Stimulated activated CD8-positive, alpha-beta memory T cell treated with anti-CD3 and anti-CD28 coated beads, Interleukin-15, amount 100 ng/mL, for 24 hours (primary cell): Measurements from ENCODE around the gene ALMS1.
"Not testable (repeated sequence)": the region's sequence is repeated elsewhere in the genome, so short reads cannot be mapped to it uniquely, and the experiment has no call there.

Source experiments
- DNase-seq: peaks from one replicate; pipeline ENCODE4 v3.0.0-alpha.2; 2020; ENCODE audit warnings: low read depth

The ALMS1 gene

GRCh38 chr2:73516033-73516432 is 130.4 kb downstream of the ALMS1 start:
- DNase-seq: no peak

DNA sequence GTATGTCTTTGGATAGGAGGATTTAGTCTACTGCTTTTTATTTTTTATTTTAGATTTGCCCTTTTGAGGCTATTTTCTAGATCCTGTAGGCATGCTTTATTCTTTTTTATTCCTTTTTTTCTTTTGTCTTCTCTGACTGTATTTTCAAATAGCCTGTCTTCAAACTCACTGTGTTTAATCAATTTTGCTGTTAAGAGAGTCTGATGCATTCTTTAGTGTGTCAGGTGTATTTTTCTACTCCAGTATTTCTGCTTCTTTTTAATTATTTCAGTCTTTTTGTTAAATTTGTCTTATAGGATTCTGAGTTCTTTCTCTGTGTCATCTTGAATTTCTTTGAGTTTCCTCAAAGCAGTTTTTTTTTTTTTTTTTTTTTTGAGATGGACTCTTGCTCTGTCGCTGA is 143.1 kb downstream of the ALMS1 start:
- no peak for DNase-seq

DNA sequence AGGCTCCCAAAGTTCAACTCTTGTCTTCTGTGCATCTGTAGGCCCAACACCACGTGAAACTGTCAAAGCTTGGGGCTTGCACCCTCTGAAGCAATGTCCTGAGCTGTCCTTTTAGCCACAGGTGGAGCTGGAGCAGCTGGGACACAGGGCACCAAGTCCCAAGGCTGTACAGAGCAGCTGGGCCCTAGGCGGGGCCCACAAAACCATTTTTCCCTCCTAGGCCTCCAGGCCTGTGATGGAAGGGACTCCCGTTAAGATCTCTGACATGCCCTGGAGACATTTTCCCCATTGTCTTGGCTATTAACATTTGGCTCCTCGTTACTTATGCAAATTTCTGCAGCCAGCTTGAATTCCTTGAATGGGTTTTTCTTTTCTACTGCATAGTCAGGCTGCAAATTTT is 145.1 kb downstream of the ALMS1 start:
- not testable (repeated sequence) for DNase-seq

DNA sequence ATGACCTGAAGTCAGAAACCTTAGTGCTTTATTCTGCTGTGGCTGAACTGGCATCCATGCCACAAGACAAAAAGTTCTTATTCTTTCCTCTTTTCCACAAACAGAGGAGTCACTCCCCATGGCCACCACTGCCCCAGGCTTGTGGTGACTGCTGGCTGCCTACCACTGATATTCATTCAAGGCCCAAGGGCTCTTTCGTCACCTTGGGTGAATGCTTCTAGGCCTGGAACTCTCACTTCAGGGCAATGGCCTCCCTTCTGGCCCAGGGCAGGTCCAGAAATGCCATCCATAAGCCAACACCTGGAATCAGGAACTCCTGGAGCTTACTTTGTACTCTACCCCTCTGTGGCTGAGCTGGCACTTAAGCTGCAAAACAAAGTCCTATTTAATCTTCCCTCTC is 146.7 kb downstream of the ALMS1 start:
- DNase-seq: no peak

- DNase-seq: no peak
These were observed 150.7 kb downstream of the ALMS1 start for GRCh38 chr2:73536133-73536840.

DNA sequence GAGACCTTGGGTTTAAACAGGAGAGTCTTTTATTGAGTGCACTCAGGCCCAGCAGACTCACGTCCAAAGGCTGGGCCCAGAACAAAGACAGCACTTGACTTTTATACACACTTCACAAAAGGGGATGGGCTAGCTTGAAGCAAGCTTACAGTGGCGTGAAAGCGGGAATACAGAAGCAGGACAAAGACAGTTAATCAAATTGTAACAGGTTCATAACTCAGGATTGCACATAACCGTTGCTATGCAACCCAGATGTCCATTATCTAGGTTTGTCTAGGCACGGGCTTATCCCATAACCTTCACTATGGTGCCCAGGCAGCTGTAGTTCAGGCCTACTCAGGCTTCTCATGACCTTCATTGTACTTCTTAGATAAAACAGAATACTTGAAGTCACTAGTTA is 175.2 kb downstream of the ALMS1 start:
- DNase-seq: not testable (repeated sequence)

DNA sequence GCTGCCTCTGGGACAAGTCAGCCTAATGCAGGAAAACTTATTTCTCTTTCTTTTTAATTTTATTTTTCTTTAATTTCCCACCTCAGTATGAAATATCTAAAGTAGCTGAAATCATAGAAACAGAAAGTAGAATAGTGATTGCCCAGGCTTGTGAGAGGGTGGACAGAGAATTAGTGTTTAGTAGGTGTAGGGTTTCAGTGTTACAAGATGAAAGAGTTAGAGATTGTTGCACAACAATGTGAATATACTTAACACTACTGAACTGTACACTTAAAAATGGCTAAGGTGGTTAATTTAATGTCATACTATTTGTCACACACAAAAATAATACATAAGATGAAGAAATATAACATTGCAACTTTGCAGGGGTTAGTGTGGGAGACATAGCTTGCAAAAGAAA is 175.8 kb downstream of the ALMS1 start:
- no peak for DNase-seq

GRCh38 chr2:73564986-73565385 is 179.3 kb downstream of the ALMS1 start:
- no peak for DNase-seq

DNA sequence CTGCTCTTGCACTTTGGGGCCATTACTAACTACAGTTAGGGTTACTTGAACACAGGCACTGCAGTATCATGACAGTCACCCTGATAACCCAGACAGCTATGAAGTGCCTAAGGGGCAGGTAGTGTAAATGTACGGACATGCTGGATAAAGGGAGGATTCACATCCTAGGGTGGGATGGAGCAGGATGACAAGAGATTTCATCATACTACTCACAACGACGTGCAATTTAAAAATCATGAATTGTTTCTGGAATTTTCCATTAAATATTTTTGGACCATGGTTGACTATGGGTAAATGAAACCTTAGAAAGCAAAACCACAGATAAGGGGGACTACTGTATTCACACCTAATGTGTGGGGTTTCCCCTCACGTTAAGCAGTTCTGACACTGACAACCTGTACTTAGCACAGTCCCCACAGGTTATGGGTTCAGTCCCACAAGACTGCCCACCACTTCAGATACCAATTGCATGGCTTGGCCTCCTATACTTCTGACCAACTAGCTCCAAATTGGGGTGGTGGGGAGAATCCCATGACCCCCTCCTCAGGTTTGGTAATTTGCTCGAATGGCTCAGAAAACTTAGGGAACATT is 180.7 kb downstream of the ALMS1 start:
- DNase-seq: no peak

GRCh38 chr2:73575261-73575660 is 189.6 kb downstream of the ALMS1 start:
- DNase-seq: no peak

- no peak for DNase-seq
These were observed 196.7 kb downstream of the ALMS1 start for GRCh38 chr2:73582364-73582763.

GRCh38 chr2:73588177-73588576 is 202.5 kb downstream of the ALMS1 start:
- DNase-seq: no peak

GRCh38 chr2:73593680-73594079 is 208.0 kb downstream of the ALMS1 start:
- no peak for DNase-seq

DNA sequence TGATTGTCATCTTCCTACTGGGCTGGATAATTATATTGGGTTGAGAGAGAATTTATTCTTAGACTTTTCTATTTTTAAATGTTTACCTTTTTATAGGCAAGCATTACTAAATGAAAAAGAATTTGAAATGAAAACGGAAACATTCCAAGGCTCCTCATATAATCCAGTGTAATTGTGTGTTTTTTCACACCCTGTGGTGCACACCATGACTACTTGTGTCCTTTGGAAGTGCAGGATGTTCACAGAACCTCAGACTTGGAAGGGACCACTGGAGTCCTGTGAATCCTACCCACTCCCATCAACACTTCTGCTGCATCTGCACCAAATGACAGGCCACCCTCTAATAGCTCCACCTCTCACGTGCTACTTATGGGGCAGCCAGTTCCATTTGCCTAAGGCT is 208.6 kb downstream of the ALMS1 start:
- no peak for DNase-seq

- no peak for DNase-seq
These were observed 216.1 kb downstream of the ALMS1 start for GRCh38 chr2:73601780-73602179.

- DNase-seq: not testable (repeated sequence)
These were observed 217.5 kb downstream of the ALMS1 start for GRCh38 chr2:73603099-73603588.

DNA sequence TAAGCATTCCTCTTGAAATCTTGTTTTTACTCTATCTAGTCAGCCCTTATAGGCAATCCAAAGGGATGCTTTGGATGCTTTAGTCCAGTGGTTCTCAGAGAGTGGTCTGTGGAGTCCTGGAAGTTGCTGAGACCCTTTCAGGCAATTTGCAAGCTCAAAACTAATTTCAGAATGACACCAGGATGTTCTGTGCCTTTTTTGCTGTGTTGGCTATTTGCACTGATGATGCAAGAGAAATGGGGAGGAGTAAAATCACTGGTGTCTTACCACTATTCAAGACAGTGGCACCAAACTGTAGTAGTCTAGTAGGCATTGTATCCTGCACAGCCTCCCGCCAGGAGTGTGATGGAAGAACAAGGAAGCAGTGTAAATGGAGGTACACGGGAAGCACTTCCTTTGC is 219.0 kb downstream of the ALMS1 start:
- not testable (repeated sequence) for DNase-seq

- no peak for DNase-seq
These were observed 224.5 kb downstream of the ALMS1 start for GRCh38 chr2:73610111-73610510.

GRCh38 chr2:73611193-73611592 is 225.6 kb downstream of the ALMS1 start:
- DNase-seq: no peak

DNA sequence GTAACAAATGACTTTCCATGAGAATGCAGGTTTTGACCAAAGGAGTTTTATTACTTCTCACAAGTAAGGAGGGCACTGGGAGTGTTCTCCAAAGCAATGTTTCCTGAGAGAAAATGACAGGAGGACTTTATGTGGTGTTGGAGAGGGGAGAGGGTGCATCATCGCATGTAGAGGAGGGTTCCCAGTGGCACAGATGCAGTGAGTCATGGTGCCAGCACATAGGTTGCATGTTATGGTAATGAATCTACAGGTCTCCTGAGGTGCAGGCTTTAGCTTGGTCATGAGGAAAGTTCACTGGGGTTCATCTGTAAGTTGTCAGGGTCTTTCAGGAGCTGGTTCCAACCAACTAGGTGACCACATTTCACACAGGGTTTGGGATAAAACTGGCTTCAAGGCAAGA is 226.2 kb downstream of the ALMS1 start:
- DNase-seq: no peak

GRCh38 chr2:73614105-73614504 is 228.5 kb downstream of the ALMS1 start:
- DNase-seq: no peak

DNA sequence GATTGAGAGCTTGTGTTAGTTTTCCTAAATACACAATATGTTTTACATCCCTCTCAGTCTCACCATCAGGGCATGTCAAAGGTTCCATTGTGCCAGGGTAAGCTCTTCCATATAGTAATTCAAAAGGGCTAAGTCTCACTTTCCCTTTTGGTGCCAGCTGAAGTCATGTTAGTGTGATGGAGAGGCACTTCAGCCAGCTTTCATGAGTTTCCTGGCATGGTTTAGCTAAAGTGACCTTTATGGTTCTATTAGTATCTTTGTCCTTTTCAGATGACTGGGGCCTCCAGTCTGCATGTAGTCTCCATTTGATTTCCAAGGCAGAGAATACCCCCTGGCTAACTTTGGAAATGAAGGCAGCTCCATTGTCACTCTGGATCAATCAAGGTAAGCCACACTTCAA is 229.4 kb downstream of the ALMS1 start:
- DNase-seq: no peak

DNA sequence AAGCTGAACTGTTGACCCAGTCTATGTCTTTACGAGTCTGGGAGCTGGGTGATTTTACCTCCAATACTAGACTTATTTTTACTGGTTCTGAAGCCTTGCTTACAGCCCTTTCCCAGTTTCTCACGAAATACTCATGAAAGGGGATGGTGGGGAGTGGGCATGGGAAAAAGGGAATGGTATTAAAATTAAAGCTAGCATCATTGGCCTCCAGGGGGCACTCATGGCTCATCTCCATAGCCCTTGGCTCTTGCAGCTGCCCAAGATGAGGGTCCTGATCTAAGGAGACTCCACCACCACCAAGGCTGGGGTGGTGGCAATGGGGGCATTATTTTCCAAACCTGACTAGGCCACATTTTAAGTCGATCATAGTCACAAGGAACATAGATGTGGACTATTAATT is 234.3 kb downstream of the ALMS1 start:
- DNase-seq: not testable (repeated sequence)

DNA sequence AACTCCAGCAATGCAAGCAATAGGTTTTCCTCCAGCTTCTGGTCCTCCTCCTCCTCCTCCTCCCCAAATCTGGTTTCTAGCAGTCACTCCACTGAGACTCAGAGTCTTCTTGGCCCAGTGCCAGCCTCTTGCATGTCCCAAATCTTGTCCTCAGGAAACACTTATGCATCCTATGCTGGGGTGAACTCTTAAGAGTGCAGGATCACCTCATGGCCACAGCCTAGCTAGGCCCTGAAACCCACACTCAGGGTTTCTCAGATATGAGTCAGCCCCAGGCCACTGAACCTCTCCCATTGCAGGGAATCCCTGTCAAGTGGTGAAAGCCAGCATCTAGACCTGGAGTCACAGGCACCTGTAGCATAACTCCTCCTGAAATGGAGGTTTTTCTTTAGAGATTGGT is 238.4 kb downstream of the ALMS1 start:
- DNase-seq: not testable (repeated sequence)
